SU-DHL-6 (cell line): ENCODE measurements around the gene GBA2.

ENCODE experiments used
- H2AFZ ChIP-seq: fragments of 200-600 bp; sonication (generic); 2 replicates; pipeline ENCODE4 v1.6.1; 2014; ENCODE audit warnings: low read depth, mild to moderate bottlenecking, moderate library complexity, mixed read lengths, antibody characterized with exemption, low read length; ENCODE audit not compliant: severe bottlenecking
- H3F3A ChIP-seq: fragments of 200-600 bp; shearing (Covaris generic); 2 replicates; pipeline ENCODE4 v1.6.0; 2016; ENCODE audit warnings: antibody characterized with exemption, mild to moderate bottlenecking; ENCODE audit not compliant: insufficient read depth
- H3K27ac ChIP-seq: fragments of 200-600 bp; sonication (generic); 2 replicates; pipeline ENCODE4 v1.5.1; 2016; ENCODE audit warnings: low read depth, mild to moderate bottlenecking, low read length, moderate library complexity, mixed read lengths
- H3K27me3 ChIP-seq: fragments of 200-600 bp; sonication (generic), shearing (Covaris generic); 2 replicates; pipeline ENCODE4 v1.6.0; 2014; ENCODE audit warnings: mild to moderate bottlenecking, low read length
- H3K36me3 ChIP-seq: fragments of 200-600 bp; sonication (generic); 2 replicates; pipeline ENCODE4 v1.6.1; 2014; ENCODE audit warnings: mild to moderate bottlenecking, low read length, mixed read lengths
- H3K4me2 ChIP-seq: fragments of 300-600, 200-600 bp; shearing (Covaris generic), sonication (generic); 2 replicates; pipeline ENCODE4 v1.6.0; 2014; ENCODE audit warnings: low read length, low read depth, mild to moderate bottlenecking; ENCODE audit not compliant: poor library complexity, severe bottlenecking
- H3K4me3 ChIP-seq: fragments of 200-600 bp; sonication (generic); 2 replicates; pipeline ENCODE4 v1.5.1; 2014; ENCODE audit warnings: antibody characterized with exemption, low read length, mild to moderate bottlenecking, mixed read lengths; ENCODE audit not compliant: insufficient read depth, poor library complexity, severe bottlenecking
- H3K79me2 ChIP-seq: fragments of 200-600 bp; sonication (generic); 2 replicates; pipeline ENCODE4 v1.6.1; 2014; ENCODE audit warnings: mild to moderate bottlenecking, low read length, moderate library complexity; ENCODE audit not compliant: insufficient read depth
- H3K9ac ChIP-seq: fragments of 200-600 bp; sonication (generic); 2 replicates; pipeline ENCODE4 v1.7.0; 2014; ENCODE audit warnings: mild to moderate bottlenecking, low read length
- H3K9me2 ChIP-seq: fragments of 200-600 bp; sonication (generic); replicated peaks from 2 replicates; pipeline ENCODE4 v1.6.1; 2014; ENCODE audit warnings: low read length; ENCODE audit not compliant: insufficient read depth
- H3K9me3 ChIP-seq: fragments of 200-600 bp; sonication (generic); 2 replicates; pipeline ENCODE4 v1.6.1; 2014; ENCODE audit warnings: low read length, mixed read lengths; ENCODE audit not compliant: insufficient read depth
- H4K20me1 ChIP-seq: fragments of 200-600 bp; sonication (generic); 2 replicates; pipeline ENCODE4 v1.6.1; 2014; ENCODE audit warnings: low read depth, mild to moderate bottlenecking, antibody characterized with exemption, low read length, moderate library complexity, mixed read lengths
- EZH2phosphoT487 ChIP-seq: fragments of 200-600 bp; sonication (generic), shearing (Covaris generic); conservative IDR thresholded peaks from 2 replicates; pipeline ENCODE4 v1.6.1; 2018; ENCODE audit warnings: mild to moderate bottlenecking, antibody characterized with exemption, low read length, moderate library complexity, mixed read lengths
- TF ChIP-seq, protein P1 (sequence below): fragments of 200-600 bp; sonication (generic); IDR thresholded peaks from one replicate; pipeline ENCODE4 v1.5.1; 2017; ENCODE audit warnings: antibody characterized with exemption, mild to moderate bottlenecking, low read length, moderate library complexity; ENCODE audit not compliant: insufficient read depth, poor library complexity, severe bottlenecking

GBA2 gene

DNA sequence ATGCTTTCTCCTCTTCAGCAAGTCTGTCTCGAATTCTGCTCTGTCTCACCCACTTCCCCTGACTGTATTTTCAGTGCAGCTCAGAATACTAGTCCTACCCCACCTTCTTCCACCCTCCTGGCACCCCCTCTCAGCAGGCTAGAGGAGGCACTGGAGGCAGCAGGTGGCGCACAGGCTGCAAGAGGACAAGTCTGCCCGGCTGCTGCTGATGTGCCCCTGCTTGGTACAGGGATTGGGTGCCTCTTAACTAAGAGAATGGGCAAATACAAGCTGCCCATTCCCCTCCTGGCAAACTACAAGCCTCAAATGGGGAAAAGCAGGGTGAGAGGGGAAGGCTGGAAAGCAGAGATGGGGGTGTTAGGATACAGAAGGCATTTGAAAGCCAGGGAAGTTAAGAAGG, 22.1 kb downstream of the GBA2 start:
- Histone ChIP-seq H3K4me3 (no peak overlapping the region), H2AFZ (no peak overlapping the region), H3K9me3 (no peaks in the 10 kb centered on the region), H3K27me3 (no peaks in the 10 kb centered on the region), H4K20me1 (no peaks in the 10 kb centered on the region; the same call in 1 of the 2 replicates), H3F3A (no peaks in the 10 kb centered on the region), H3K9ac (no peak overlapping the region), H3K9me2 (no peaks in the 10 kb centered on the region), H3K79me2 (peaks cover 54% of the 10 kb centered on the region), H3K36me3 (peaks cover 7% of the 10 kb centered on the region; the same call in 1 of the 2 replicates), H3K27ac (no peak overlapping the region), H3K4me2 (no peak overlapping the region)
- no peak for TF ChIP-seq EZH2phosphoT487
- TF ChIP-seq, protein P1, sequence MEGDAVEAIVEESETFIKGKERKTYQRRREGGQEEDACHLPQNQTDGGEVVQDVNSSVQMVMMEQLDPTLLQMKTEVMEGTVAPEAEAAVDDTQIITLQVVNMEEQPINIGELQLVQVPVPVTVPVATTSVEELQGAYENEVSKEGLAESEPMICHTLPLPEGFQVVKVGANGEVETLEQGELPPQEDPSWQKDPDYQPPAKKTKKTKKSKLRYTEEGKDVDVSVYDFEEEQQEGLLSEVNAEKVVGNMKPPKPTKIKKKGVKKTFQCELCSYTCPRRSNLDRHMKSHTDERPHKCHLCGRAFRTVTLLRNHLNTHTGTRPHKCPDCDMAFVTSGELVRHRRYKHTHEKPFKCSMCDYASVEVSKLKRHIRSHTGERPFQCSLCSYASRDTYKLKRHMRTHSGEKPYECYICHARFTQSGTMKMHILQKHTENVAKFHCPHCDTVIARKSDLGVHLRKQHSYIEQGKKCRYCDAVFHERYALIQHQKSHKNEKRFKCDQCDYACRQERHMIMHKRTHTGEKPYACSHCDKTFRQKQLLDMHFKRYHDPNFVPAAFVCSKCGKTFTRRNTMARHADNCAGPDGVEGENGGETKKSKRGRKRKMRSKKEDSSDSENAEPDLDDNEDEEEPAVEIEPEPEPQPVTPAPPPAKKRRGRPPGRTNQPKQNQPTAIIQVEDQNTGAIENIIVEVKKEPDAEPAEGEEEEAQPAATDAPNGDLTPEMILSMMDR: peak; percentile 43

- Histone ChIP-seq H3K9me2 (no peaks in the 10 kb centered on the region), H4K20me1 (no peaks in the 10 kb centered on the region; the same call in 1 of the 2 replicates), H3K9ac (no peak overlapping the region), H3K79me2 (peaks cover 40% of the 10 kb centered on the region), H3K27me3 (no peaks in the 10 kb centered on the region), H3K27ac (no peak overlapping the region), H3K36me3 (peaks cover 7% of the 10 kb centered on the region; the same call in 1 of the 2 replicates), H3K4me2 (no peak overlapping the region), H3K9me3 (no peaks in the 10 kb centered on the region), H2AFZ (no peak overlapping the region), H3F3A (no peaks in the 10 kb centered on the region), H3K4me3 (no peak overlapping the region)
- TF ChIP-seq, protein P1: no peak
- no peak for TF ChIP-seq EZH2phosphoT487
Observed at GRCh38 chr9:35725362-35725761, 23.7 kb downstream of the GBA2 start.

DNA sequence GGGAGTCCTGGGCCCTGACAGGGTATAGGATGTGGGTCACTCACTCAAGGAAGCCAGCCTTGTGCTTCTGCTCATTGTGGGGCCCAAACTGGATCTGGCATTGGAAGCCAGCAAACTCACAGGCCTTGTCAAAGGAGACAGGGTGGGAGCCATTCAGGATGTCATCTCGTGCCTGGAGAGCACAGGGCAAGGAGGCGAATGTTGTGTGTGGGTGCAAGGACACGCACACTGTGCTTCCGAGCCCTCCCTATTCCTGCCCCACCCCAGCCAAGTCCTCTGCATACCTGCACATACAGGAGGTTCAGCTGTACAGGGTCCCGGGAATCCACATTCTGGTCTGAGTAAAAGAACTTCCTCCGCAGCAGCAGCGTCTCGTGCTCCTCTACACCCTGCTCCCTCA, 25.1 kb downstream of the GBA2 start:
- no peaks in the 10 kb centered on the region for H4K20me1 ChIP-seq
- no peaks in the 10 kb centered on the region for H3F3A ChIP-seq
- H3K79me2 ChIP-seq: peaks cover 26% of the 10 kb centered on the region
- no peak overlapping the region for H3K4me3 ChIP-seq
- H3K36me3 ChIP-seq: peaks cover 7% of the 10 kb centered on the region; the same call in 1 of the 2 replicates
- H3K27ac ChIP-seq: no peak overlapping the region
- no peak overlapping the region for H2AFZ ChIP-seq
- TF ChIP-seq, protein P1: no peak
- TF ChIP-seq EZH2phosphoT487: no peak
- no peak overlapping the region for H3K4me2 ChIP-seq
- no peaks in the 10 kb centered on the region for H3K27me3 ChIP-seq
- H3K9ac ChIP-seq: no peak overlapping the region
- H3K9me3 ChIP-seq: no peaks in the 10 kb centered on the region
- H3K9me2 ChIP-seq: no peaks in the 10 kb centered on the region
